Activated CD4-positive, alpha-beta T cell treated with anti-CD3 and anti-CD28 coated beads, Interleukin-2, amount 50 U/mL, for 16 hours (primary cell): ENCODE data around the gene FNDC3B.

Source experiments
- DNase-seq: peaks from one replicate; pipeline ENCODE4 v3.0.0-alpha.2; 2020

FNDC3B gene

DNA sequence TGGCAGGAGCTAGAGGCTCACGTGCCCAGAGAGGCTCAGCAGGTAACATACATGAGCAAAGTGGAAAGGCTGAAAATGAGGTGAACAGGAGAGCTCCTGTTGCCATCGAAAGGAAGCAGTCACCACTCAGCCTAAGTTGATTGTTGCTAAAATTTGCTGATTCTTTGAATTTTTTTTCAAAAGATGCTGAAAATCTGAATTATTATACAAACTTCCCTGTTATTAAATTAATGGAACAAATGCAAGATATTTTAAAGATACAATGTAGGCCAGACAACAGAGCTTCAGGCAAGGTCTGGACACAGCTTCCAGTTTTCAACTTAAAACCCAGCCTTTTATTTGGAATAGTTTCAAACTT lies 257.6 kb downstream of the FNDC3B start:
- DNase-seq, result no peak

- no peak for DNase-seq
Measured at GRCh38 chr3:172298247-172298646, 258.9 kb downstream of the FNDC3B start.

DNA sequence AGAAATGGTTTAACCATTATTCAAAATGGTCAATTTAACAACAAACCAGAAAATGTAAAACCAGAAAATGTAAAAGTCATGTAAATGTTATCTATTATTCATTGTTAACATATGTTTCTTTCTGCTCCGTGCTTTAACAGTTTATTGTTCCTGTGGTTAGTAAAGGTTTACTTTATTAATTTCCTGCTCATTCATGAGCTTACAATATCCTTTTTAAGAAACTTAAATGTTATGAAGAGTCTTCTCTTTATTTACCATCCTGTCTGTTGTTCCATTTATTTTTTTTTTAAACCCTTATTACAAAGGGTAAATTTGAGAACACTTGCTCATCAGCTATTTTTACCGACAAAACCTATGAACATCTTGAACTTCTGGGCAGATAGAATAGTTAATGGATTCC lies 260.8 kb downstream of the FNDC3B start:
- no peak for DNase-seq

DNA sequence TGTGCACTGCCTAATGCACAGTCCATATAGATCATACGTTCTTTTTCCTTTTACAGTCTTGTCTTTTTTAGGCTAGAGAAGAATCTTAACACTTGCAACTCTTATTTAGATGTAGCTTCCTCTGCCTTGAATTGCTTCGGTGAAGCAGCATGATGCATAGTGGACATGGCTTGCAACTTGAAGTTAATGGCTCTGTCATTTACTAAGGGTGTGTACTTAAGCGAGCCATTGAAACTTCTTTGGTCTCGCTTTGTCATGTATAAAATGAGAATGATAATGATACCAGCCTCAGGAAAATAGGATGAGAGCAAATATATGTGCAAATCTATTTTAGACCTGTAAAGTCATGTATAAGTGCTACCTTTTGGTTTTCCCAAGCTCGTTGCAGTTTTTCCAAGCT lies 261.5 kb downstream of the FNDC3B start:
- no peak for DNase-seq

- no peak for DNase-seq
Measured at GRCh38 chr3:172302203-172302602, 262.8 kb downstream of the FNDC3B start.

GRCh38 chr3:172303181-172303580 lies 263.8 kb downstream of the FNDC3B start:
- DNase-seq, result no peak

DNA sequence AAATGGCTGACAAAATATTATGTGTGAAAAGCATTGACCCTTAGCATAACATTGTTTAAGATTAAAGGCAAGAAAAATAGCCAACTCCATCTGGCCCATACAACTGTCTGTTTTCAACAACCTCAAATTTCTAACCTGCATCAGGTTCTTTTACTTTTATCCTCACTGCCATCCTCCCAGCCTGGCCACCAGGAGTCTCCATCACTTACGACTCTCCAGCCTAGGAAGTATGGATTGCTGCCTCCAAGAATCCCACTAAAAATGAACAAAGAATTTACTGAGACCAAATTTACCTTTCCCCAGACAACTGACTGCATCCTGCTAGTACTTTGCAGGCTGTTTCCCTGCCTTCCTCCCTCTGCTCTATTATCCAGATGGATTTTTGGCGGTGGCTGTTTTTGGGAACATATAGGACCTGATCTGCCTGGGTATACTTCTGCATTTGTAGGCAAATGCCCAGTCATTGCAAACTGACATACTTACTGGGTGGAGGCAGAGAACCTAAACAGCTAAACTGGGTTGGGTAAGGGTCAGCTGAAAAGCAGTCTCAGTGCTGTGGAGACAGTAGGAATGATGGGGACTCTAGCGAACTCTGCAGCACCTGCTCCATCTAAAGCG lies 264.7 kb downstream of the FNDC3B start:
- no peak for DNase-seq

- no peak for DNase-seq
Measured at GRCh38 chr3:172305552-172305951, 266.2 kb downstream of the FNDC3B start.

GRCh38 chr3:172305974-172306373 lies 266.6 kb downstream of the FNDC3B start:
- no peak for DNase-seq

- no peak for DNase-seq
Measured at GRCh38 chr3:172307141-172307560, 267.8 kb downstream of the FNDC3B start.

GRCh38 chr3:172309059-172309458 lies 269.7 kb downstream of the FNDC3B start:
- no peak for DNase-seq

DNA sequence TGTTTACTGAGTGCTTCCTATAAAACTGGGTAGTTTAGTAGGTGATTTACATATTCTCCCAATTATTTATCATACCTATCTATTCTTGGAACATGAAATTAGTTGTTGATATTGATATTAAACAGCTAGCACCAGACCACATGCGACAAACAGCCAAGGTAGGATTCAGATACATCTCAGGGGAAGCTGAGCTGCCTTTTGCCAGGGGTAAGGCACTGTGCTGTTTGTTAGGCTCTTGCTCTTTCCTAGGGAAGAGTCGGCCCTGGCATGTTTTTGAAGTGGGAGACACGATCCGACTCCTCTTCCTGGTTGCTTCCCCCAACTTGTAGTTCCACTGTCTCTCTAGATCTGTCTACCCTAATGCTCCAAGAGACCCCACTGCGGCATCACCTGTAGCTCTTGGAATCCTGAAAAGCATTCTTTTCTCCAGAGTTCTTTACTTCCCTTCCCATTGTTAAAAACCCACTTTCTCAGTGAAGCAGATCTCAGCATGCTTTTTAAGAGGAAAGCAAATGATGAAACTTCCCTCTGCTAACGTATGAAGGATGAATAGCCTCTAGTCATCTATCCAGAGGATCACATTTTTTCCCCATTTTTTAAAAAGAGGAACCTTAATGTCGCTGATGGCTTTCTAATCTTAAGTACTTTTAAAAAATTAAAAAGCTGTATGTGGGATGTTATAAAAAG lies 270.5 kb downstream of the FNDC3B start:
- no peak for DNase-seq

DNA sequence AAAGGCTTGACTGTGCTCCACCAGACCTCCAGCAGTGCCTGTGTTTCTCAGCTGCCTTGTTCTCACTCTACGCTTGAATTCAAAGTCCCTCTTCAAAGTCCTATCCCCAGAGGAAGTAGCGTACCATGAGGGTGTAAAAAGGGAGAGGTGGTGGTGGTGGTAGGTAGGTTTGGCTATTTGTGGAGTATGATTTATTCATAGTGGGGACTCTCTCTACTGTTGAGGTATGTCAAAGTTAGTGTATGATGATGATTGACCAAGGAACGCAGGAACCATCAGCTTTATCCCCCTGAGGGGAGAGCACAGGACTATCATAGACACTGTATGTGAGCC lies 271.0 kb downstream of the FNDC3B start:
- no peak for DNase-seq

DNA sequence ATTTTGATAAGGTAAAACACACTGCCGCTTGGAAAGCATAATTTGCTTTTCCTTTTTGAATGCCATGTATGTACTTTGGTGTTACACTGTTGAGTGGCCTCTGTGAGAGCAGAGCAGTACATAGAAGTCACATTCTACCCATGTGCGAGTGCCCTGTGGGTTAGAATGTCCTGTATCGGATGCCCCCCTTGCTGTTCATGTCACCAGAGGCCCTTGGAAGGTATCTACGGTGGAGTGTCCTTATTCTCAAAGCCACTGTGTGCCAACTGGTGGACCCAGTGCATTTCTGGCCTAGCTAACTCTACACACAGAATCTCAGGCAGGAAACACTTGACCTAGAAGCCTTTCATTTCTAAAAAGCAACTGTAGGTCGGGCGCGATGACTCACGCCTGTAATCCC lies 271.8 kb downstream of the FNDC3B start:
- no peak for DNase-seq

DNA sequence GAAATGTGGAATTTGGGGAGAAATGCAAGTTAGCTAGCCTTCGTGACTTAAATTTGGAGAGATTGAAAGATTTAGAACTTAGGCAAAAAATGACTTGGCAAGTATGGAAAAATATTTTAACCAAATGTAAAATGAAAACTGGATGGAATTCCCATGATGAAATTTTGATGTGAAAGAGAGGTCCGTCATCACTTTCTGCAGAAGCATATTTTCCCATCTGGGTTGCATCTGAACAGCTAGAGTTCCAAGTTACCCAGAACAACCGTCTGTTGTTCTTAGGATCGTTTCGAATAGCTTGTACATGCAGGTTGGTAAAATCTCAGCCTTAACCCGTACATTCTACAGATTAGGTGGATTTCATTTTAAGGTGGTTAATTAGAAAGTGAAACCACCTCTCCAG lies 272.6 kb downstream of the FNDC3B start:
- no peak for DNase-seq

DNA sequence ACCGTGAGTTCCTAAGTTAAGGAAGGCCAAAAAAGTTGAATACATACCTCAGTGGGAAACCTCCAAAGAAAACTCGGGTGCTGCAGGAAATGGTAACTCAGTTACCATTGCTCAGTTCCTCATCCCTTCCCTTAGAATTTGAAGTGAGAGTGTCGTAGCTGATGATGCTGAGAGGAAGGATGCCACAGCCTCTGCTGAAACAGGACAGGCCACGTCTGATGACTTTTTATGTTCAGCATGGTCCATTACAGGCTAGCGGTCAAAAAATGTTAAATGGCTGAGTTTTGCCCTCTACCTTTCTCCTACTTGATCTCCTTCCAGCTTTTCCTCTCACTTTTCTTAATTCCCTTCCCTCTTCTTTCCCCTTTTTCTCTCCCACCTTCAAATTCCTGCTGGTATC lies 273.3 kb downstream of the FNDC3B start:
- DNase-seq, result no peak

- DNase-seq, result no peak
Measured at GRCh38 chr3:172313671-172314070, 274.3 kb downstream of the FNDC3B start.

GRCh38 chr3:172314591-172315160 lies 275.3 kb downstream of the FNDC3B start:
- DNase-seq, result no peak

- DNase-seq, result no peak
Measured at GRCh38 chr3:172315401-172316091, 276.2 kb downstream of the FNDC3B start.

GRCh38 chr3:172316758-172317157 lies 277.4 kb downstream of the FNDC3B start:
- no peak for DNase-seq

DNA sequence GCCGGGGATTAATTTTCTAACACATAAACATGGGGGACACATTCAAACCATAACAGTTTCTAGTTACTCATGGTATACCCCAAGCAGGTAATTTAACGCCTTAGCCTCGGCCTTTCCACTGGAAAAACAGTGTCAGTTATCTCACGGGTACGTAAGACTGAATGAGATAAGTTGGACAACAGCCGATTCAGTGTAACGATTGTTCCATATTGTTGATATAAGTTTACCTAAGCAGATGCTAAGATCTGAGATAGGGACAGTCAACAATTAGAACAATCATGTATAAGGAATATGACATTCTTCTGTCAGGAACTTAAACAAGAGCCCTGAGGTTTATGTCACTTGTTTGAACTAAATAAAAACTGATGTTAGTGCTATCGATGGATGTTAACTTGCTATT lies 278.1 kb downstream of the FNDC3B start:
- DNase-seq, result no peak

DNA sequence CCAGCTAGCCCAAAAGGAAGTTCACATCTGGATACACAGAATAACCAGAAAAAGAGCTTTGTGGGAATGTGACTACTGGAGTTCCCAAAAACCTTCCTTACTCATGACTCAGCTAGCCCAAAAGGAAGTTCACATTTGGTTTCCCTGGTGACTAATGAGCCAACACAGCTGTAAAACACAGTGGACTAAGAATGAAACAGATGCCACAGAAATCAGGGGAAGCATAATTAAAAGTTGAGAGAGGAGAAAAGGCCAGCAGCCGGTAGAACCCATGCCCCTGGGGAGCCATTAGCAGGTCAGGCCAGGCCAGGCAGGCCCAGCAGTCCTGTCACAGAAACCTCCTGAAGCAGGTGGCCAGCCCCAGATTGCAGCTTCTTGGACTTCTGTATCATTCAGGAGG lies 278.6 kb downstream of the FNDC3B start:
- peak; percentile 31 for DNase-seq

GRCh38 chr3:172319595-172319994 lies 280.2 kb downstream of the FNDC3B start:
- no peak for DNase-seq

- DNase-seq, result no peak
Measured at GRCh38 chr3:172320468-172320867, 281.1 kb downstream of the FNDC3B start.
